HG02938 (cell line): ENCODE data around the gene PLIN4.
"Not testable (repeated sequence)": the region's sequence is repeated elsewhere in the genome, so short reads cannot be mapped to it uniquely, and the experiment has no call there.

Experiments
- ATAC-seq: cut with Tn5 transposase; IDR thresholded peaks from one replicate; pipeline ENCODE4 v1.9.1; 2021; ENCODE audit warnings: mild to moderate bottlenecking, moderate library complexity; ENCODE audit not compliant: unreplicated experiment

Gene PLIN4, protein sequence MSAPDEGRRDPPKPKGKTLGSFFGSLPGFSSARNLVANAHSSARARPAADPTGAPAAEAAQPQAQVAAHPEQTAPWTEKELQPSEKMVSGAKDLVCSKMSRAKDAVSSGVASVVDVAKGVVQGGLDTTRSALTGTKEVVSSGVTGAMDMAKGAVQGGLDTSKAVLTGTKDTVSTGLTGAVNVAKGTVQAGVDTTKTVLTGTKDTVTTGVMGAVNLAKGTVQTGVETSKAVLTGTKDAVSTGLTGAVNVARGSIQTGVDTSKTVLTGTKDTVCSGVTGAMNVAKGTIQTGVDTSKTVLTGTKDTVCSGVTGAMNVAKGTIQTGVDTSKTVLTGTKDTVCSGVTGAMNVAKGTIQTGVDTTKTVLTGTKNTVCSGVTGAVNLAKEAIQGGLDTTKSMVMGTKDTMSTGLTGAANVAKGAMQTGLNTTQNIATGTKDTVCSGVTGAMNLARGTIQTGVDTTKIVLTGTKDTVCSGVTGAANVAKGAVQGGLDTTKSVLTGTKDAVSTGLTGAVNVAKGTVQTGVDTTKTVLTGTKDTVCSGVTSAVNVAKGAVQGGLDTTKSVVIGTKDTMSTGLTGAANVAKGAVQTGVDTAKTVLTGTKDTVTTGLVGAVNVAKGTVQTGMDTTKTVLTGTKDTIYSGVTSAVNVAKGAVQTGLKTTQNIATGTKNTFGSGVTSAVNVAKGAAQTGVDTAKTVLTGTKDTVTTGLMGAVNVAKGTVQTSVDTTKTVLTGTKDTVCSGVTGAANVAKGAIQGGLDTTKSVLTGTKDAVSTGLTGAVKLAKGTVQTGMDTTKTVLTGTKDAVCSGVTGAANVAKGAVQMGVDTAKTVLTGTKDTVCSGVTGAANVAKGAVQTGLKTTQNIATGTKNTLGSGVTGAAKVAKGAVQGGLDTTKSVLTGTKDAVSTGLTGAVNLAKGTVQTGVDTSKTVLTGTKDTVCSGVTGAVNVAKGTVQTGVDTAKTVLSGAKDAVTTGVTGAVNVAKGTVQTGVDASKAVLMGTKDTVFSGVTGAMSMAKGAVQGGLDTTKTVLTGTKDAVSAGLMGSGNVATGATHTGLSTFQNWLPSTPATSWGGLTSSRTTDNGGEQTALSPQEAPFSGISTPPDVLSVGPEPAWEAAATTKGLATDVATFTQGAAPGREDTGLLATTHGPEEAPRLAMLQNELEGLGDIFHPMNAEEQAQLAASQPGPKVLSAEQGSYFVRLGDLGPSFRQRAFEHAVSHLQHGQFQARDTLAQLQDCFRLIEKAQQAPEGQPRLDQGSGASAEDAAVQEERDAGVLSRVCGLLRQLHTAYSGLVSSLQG (N-terminal part only)

DNA sequence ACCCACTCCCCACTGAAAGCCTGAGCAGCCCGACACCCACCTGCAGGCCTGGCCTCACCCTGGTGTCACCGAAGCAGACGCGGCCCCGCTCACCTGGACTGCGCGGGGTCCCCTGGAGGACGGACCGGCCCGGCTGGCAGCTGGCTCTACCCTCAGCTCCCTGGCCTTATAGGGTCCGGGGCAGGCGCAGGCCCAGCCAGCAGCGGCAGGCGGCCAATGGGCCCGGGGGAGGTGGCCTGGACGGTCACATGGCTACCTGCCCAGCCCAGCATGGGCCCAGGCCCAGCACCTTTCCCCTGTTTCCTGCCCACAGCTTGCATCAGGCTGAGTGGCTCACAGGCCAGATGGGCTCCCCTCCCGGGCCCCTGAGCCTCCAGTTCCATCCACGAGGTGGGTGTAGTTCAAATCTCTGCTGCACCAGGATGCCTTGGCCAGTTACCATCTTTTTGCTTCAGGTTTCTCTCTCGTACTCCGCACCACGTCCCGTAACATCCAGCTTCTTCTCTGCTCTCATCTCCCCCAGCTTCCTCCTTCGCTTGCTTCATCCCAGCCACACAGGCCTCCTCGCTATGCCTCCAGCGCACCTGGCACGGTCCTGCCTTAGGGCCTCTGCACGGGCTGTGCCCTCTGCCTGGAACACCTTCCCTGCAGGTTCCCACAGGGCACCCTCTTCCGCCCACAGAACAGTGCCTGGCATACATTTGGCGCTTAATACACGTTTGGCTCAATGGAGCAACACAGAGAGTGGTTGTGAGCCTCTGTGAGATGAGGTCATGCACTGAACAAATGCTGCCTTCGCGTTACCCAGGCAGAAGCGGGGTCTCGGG is at the start of gene PLIN4:
Gene PLIN4, minus strand, starts transcription at position 142 of the 827 bp plus-strand sequence. CDS start 214 bp downstream, outside the sequence.
- ATAC-seq: no peak

DNA sequence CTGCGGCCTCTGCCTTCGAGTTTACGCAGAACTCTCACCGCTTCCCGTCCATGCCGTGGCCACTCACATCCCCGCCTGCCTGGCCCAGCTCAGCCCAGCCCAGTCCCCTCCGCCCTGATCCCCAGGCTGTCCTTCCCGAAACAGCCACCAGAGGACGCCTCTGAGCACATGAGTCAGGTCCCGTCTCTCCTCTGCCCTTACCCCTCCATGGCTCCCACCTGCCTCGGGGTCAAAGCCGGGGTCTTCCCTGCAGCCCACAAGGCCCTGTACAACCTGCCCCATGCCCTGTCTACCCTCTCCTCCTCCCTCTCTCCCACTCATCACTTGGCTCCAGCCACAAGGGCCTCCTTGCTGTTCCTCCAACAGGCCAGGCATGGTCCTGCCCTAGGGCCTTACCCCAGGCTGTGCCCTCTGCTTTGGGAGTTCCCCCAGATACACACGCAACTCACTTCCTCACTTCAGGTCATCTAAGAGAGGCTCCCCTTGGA is 49.3 kb upstream of the PLIN4 start:
- ATAC-seq: no peak

DNA sequence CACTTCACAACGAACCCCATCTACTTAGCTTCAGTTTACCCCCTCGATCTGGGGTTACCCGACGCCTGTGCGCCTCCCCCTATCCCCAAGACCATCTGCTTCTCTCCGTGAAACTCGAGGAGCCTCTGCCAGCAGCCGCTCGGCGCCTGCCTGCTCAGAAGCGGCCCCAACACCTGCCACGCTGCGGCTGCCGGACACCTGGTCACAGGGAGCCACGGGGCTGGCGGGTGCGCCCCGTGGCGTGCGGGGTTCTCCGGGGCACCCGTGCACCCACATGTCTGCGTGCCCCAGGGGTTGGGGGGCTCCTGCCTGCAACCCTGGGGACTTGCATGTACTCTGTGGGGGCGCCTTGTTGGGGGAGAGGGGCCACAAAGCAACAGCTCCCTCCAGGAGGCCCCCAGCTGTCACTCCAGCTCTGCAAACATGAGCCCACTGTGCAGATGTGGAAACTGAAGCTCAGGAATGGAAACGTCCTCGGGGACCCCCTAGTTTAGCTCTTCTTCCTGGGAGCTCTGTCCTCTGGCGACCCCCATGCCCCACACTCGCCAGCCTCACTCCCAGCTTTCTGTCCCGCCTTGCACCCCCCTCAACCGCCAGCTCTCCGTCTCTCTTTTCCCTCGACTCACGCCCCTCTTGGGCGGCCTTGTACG is 48.2 kb upstream of the PLIN4 start:
- no peak for ATAC-seq

DNA sequence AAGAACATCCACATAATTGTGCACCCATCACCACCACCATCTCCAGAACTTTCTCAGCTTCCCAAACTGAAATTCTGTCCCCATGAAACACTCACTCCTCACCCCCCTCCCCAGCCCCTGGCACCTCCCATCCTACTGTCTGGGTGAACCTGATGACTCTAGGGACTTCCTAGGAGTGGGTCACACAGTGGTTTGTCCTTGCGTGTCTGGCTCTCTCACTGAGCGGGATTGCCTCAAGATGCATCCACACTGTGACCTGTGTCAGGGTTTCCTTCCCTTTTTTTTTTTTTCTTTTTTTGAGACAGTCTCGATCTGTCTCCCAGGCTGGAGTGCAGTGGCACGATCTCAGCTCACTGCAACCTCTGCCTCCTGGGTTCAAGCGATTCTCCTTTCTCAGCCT is 45.3 kb upstream of the PLIN4 start:
- ATAC-seq: not testable (repeated sequence)

DNA sequence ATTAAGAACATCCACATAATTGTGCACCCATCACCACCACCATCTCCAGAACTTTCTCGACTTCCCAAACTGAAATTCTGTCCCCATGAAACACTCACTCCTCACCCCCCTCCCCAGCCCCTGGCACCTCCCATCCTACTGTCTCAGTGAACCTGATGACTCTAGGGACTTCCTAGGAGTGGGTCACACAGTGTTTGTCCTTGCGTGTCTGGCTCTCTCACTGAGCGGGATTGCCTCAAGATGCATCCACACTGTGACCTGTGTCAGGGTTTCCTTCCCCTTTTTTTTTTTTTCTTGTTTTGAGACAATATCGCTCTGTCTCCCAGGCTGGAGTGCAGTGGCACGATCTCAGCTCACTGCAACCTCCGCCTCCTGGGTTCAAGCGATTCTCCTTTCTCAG is 43.8 kb upstream of the PLIN4 start:
- not testable (repeated sequence) for ATAC-seq

DNA sequence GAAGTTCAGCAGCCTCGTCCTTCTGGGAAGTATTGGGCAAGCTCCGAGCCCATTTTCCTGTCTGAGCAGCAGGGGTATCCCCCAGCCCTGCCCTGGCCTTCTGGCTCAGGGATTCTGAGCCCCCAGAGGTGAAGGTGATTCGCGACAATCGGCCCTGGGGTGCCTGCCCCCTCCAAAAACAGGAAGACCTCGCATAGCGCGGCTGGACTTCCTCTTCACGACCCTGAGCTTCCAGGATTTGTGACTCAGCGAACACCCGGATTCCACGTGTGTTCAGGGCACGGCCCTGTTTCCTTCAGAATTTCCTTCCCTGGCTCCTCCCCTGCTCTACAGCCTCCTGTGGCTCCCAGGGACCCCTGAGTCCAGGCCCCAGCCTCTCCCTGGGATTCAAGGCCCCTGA is 41.3 kb upstream of the PLIN4 start, which contains the start of gene SEMA6B:
Gene SEMA6B, minus strand, starts transcription at position 116 of the 400 bp plus-strand sequence. CDS start 1,227 bp downstream, outside the sequence.
- no peak for ATAC-seq

DNA sequence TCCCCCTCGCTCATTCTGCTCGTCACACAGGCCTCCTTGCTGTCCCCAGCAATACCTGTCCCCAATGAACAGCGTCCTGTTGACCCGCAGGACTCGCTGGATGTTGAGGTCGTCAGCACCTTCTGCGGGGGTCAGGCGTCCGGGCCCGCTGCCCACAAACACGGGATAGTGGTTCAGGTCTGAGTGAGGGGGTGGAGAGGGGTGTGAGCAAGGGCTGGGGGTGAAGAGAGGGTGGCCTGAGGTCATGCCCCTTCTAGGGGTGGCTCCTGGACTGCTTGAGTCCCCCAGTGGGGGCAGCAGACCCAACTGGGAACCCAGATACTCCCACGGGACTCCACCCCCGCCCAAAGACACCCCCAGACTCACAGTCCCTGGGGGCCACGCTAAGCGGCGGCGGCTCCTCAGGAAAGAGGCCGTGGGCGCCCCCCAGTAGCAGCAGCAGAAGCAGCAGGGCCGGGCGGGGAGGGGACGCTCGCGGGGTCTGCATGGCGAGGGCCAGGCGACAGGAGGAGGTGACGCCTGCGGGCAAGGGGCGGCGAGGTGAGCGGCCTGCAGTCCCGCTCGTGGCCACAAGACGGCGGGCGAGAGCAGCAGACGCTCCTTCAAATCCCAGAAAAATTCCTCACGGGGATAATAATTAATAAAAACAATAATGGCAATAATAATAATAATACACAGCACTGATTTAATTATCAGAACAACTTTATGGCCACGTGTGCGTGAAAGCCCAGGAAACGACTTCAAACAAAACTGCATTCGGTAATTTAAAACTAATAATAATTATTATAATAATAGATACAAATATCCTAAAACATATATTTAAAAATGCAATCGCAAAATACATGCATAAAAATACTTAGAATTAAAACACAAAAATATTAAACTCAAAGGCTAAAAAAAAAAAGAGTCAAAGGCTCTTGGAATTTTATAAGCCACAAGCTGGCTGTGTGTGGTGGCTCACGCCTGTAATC is 40.0 kb upstream of the PLIN4 start:
- no peak for ATAC-seq

DNA sequence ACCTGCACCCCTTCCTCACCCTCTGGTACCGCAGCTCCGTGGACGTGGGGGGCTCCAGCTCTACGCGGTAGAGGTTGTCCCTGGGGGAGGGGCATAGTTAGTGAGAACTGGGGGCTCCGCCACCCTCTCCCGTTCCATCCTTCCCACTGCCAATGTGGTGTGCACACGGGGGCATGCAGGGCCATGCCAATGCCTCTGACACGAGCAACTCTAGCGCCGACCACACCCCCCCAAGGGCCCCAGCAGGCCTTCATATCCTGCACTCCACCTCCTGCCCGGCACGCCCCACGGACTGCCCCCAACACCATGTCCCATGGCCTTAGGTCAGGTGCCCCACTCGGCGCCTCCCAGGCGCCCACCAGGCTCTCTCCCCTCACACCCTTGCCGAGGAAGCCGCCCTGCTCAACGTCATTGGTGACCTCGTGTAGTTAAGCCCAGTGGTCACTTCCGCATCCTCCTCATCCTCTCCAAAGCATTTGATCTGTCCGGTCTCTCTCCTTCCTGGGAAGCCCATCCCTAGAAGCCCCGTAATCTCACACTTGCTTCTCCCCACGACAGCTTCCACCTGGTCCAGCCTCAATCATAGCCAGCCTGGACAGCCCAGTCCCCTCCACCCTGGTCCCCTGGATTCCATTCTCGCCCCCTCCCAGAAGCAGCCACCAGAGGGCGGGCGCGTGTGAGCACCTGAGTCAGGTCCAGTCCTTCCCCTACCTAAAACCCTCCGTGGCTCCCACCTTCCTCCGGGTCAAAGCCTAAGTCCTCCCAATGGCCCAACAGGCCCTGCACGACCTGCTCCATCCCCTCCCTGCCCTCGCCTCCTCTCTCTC is 39.1 kb upstream of the PLIN4 start:
- no peak for ATAC-seq

DNA sequence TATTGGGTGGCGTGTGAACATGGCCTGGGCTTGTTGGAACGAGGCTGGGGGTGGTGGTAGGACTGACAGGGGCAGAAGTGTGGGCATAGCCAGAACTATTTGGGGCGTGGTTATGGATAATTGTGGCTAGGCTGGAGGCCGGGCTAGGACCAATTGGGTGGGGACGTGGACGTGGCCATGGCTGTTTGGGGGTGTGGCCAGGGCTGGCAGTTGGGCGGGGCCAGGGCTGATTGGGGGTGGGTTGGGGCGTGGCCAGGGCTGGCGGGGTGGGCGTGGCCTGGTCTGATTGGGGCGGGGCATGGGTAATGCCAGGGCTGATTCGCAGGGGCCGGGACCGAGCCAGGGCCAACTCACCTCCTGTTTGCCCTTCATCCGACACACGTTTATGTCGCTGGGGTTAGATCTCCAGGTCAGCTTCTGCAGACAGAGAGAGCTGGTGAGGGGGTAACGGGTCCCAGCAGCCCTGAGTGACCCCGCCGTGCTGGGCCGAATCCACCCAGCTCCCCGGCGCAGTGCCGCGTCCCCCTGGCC is 38.4 kb upstream of the PLIN4 start:
- no peak for ATAC-seq

DNA sequence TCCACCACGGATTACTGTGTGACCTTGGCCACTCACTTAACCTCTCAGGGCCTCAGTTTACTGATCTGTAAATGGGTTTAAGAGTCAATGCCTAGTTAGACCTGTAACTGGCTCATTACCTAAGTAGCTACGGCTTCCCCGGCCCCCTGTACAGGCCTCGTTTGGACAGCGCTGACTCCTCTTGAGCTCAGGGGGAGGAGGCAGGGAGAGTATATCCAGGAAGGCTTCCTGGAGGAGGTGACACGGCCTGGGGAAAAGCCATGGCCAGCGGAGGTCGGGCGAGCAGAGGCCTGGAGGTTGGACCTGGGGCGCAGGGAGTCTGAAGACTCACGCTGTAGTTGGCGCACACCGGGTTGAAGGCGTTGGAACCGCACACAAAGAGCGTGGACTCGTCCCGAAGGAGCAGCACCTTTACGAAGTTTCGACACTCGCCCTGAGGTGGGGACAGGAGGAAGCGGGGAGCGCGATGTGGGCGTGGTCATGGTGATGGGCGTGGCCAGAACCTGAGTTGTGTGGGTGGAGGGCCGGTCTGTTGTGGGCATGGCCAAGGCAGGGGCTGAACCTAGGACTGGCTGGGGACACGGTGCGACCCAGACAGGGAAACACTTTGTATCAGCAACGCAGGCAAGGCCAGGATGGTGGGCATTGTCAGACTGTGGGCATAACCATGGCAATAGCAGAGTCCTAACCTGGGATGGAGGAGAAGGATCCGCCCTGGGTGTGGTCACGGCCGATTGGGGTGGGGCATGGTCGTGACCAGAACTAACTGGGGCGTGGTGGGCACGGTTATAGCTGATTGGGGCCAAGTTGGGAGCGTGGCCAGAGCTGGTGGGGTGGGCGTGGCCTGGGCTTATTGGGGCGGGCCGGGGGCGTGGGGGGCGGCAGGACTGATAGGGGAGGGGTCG is 37.6 kb upstream of the PLIN4 start:
- ATAC-seq: no peak

DNA sequence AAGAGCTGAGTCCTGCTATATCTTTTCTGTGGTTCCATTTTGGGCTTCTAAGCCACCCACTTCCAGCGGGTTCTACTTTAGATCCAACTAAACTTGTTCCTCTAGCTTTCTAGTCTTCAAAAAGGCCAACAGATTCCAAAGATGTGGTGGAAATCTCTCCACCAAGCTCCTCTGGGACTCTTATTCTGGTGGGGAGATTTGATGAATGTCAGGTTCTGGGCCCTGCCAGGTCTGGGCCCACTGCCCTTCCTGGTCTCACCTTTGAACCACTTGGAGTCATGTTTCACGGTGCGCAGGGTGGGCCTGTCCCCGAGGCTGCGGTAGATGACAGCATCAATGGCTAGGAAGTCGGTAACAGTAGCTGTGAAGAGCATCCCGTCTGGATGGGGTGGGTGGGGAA is 36.4 kb upstream of the PLIN4 start:
- ATAC-seq: no peak

DNA sequence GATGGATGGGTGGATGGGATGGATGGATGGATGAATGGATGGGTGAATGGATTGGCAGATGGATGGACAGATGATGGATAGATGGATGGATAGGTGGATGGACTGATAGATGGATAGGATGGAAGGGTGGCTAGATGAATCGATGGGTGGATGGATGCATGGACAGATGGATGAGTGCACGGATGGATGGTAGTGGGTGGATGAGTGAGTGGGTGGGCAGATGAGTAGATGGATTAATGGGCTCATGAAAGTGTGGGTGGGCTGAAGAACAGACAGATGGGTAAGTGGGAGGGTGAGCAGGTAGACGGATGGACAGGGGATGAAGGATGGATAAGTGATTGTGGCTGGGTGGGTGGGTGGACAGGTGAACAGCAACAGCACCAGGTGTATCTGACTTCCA is 35.5 kb upstream of the PLIN4 start:
- no peak for ATAC-seq

DNA sequence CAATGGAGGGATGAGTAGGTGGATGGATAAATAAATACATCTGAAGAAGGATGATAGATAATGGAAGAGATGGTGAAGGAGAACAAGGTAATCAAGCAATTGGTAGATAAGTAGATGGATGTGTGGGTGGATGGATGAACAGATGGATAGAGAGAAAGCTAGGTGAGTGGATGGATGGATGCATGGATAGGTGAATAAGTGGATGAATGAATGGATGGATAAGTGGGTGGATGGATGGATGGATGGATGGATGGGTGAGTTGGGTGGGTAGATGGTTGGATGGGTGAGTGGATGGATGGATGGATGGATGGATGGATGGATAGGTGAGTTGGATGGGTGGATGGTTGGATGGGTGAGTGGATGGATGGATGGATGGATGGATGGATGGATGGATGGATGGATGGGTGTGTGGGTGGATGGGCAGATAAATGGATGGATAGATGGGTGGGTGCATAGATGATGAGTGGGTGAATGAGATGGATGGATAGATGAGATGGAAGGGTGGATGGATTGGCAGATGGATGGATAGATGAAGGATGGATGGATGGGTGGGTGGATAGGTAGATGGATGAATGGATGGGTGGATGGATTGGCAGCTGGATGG is 34.9 kb upstream of the PLIN4 start:
- ATAC-seq: no peak

DNA sequence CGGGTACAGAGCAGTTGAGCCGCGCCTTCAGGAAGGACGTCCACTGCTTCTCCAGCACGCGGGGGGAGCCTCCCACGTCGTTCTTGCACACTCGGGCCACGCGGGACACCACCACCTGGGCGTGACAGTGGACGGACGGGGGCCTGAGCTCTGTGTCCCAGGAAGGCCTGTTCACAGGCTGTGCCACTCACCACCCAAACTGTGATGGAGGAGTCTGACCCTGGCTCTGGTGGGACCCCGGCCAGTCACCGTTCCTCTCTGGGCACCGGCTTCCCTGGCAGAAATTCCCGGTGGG is 34.2 kb upstream of the PLIN4 start:
- no peak for ATAC-seq

DNA sequence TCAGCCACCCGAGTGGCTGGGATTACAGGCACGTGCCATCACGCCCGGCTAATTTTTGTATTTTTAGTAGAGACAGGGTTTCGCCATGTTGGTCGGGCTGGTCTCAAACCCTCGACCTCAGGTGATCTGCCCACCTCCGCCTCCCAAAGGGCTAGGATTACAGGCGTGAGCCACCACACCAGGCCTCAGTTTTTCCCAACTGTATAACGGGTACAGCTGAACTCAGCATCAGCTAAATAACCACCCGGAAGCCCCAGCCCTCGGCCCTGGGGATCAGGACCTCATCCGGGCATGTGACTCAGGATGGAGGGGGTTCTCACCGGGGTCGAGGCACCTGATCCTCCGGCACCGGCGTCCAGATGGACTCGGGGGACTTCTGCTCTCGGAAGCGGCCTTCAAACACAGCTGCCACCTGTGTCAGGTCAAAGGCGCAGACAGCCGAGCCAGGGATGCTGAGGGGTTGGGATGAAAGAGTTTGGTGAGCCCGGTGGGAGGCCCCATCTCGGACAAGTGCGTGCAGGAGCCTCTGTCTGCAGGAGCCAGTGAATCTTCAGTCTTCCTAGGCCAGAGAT is 32.3 kb upstream of the PLIN4 start:
- ATAC-seq: no peak

DNA sequence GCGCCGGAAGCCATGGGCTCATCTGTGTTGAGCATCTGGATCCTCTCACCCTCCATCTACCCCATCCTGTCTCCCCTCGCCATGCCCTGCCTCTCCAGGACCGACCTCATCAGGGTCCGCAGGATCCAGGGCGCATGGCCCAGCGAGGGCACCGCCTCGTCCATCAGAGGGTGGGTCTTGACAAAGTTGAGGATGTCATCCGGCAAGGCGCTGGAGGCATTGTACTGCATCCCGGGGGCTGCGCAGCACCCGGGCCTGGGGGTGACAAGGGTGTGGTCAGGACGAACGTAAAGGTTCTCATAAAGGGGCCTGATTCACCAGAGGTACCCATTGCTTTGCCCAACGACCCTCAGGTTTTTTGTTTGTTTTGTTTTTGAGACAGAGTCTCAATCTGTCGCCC is 31.7 kb upstream of the PLIN4 start:
- ATAC-seq: no peak
